GM19240 (cell line): ENCODE measurements around the gene SRMS.

Source experiments
- DNase-seq: peaks from one replicate; pipeline ENCODE4 v3.0.0; 2011; ENCODE audit warnings: low spot score; ENCODE audit not compliant: insufficient read length

Gene SRMS

GRCh38 chr20:63539441-63540370 lies 7.8 kb downstream of the SRMS start:
- no peak for DNase-seq

GRCh38 chr20:63539092-63539430 lies 8.5 kb downstream of the SRMS start:
- DNase-seq: no peak

GRCh38 chr20:63538204-63539091 lies 9.1 kb downstream of the SRMS start:
- no peak for DNase-seq

GRCh38 chr20:63537525-63538203 lies 9.9 kb downstream of the SRMS start:
- DNase-seq: peak; percentile 100

- no peak for DNase-seq
These were observed 10.5 kb downstream of the SRMS start, which contains the start of gene PTK6 for GRCh38 chr20:63536997-63537524. Gene PTK6 (minus strand): TSS chr20:63537376. CDS start chr20:63537314, 62 bp downstream.

GRCh38 chr20:63536241-63536977 lies 11.1 kb downstream of the SRMS start:
- DNase-seq: no peak

- no peak for DNase-seq
These were observed 12.5 kb downstream of the SRMS start for GRCh38 chr20:63534831-63535651.

GRCh38 chr20:63534427-63534830 lies 13.1 kb downstream of the SRMS start:
- DNase-seq: no peak

- DNase-seq: no peak
These were observed 13.6 kb downstream of the SRMS start for GRCh38 chr20:63533871-63534393.

- no peak for DNase-seq
These were observed 14.2 kb downstream of the SRMS start for GRCh38 chr20:63533388-63533787.

GRCh38 chr20:63532449-63532971 lies 15.0 kb downstream of the SRMS start:
- no peak for DNase-seq

GRCh38 chr20:63531686-63532448 lies 15.7 kb downstream of the SRMS start:
- no peak for DNase-seq

- no peak for DNase-seq
These were observed 16.8 kb downstream of the SRMS start for GRCh38 chr20:63530788-63531160.

GRCh38 chr20:63529861-63530787 lies 17.4 kb downstream of the SRMS start:
- DNase-seq: no peak

- DNase-seq: no peak
These were observed 18.2 kb downstream of the SRMS start for GRCh38 chr20:63529180-63529860.

- DNase-seq: no peak
These were observed 20.4 kb downstream of the SRMS start for GRCh38 chr20:63527184-63527583.

- DNase-seq: no peak
These were observed 21.6 kb downstream of the SRMS start for GRCh38 chr20:63525971-63526370.
